OCI-LY1 (cell line): ENCODE measurements around the gene TCF7.

ENCODE experiments used
- H2AFZ ChIP-seq: fragments of 200-600 bp; sonication (generic), shearing (Covaris generic); 2 replicates; pipeline ENCODE4 v1.6.0; 2014; ENCODE audit warnings: antibody characterized with exemption, mild to moderate bottlenecking, low read length
- H3F3A ChIP-seq: fragments of 200-600 bp; sonication (generic), shearing (Covaris generic); 2 replicates; pipeline ENCODE4 v1.6.0; 2014; ENCODE audit warnings: mild to moderate bottlenecking, antibody characterized with exemption, low read length, moderate library complexity; ENCODE audit not compliant: insufficient read depth
- H3K27ac ChIP-seq: fragments of 200-600 bp; sonication (generic); 2 replicates; pipeline ENCODE4 v1.5.1; 2014; ENCODE audit warnings: low read length, mixed run types, mild to moderate bottlenecking, low read depth; ENCODE audit not compliant: poor library complexity, severe bottlenecking
- H3K27me3 ChIP-seq: fragments of 200-600 bp; sonication (generic); 2 replicates; pipeline ENCODE4 v1.6.0; 2014; ENCODE audit warnings: antibody characterized with exemption, mild to moderate bottlenecking, low read length, moderate library complexity; ENCODE audit not compliant: insufficient read depth
- H3K36me3 ChIP-seq: fragments of 200-600 bp; sonication (generic); 2 replicates; pipeline ENCODE4 v1.6.1; 2014; ENCODE audit warnings: mild to moderate bottlenecking, antibody characterized with exemption, low read length, moderate library complexity, mixed read lengths; ENCODE audit not compliant: insufficient read depth
- H3K4me1 ChIP-seq: fragments of 200-600 bp; sonication (generic); 2 replicates; pipeline ENCODE4 v1.5.1; 2014; ENCODE audit warnings: mild to moderate bottlenecking, low read length, moderate library complexity; ENCODE audit not compliant: insufficient read depth, severe bottlenecking
- H3K4me2 ChIP-seq: fragments of 200-600 bp; sonication (generic), shearing (Covaris generic); 2 replicates; pipeline ENCODE4 v1.6.1; 2014; ENCODE audit warnings: low read length
- H3K4me3 ChIP-seq: fragments of 200-600 bp; sonication (generic); 2 replicates; pipeline ENCODE4 v1.5.1; 2014; ENCODE audit warnings: low read length, low read depth, mild to moderate bottlenecking, mixed read lengths; ENCODE audit not compliant: poor library complexity, severe bottlenecking
- H3K79me2 ChIP-seq: fragments of 200-600 bp; shearing (Covaris generic); 2 replicates; pipeline ENCODE4 v1.6.1; 2016; ENCODE audit warnings: mixed run types, low read length, mixed read lengths; ENCODE audit not compliant: insufficient read depth
- H3K9ac ChIP-seq: fragments of 200-600 bp; sonication (generic), shearing (Covaris generic); 2 replicates; pipeline ENCODE4 v1.6.1; 2014; ENCODE audit warnings: mild to moderate bottlenecking, low read length, mixed read lengths
- H3K9me2 ChIP-seq: fragments of 200-600 bp; sonication (generic), shearing (Covaris generic); 2 replicates; pipeline ENCODE4 v1.6.1; 2014; ENCODE audit warnings: low read depth, mild to moderate bottlenecking, low read length, mixed read lengths
- H3K9me3 ChIP-seq: fragments of 200-600 bp; shearing (Covaris generic); 2 replicates; pipeline ENCODE4 v1.6.1; 2014; ENCODE audit warnings: low read length, mixed read lengths
- H4K20me1 ChIP-seq: fragments of 200-600 bp; sonication (generic), shearing (Covaris generic); 2 replicates; pipeline ENCODE4 v1.6.0; 2016; ENCODE audit warnings: mild to moderate bottlenecking, low read length; ENCODE audit not compliant: insufficient read depth
- EZH2 ChIP-seq: fragments of 200-600 bp; sonication (generic), shearing (Covaris generic); IDR thresholded peaks from 2 replicates; pipeline ENCODE4 v1.8.0; 2017; ENCODE audit warnings: borderline replicate concordance, mixed run types, mild to moderate bottlenecking, antibody characterized with exemption, low read length, moderate library complexity, mixed read lengths
- TF ChIP-seq, protein P1 (sequence below): fragments of 200-600 bp; sonication (generic), shearing (Covaris generic); IDR thresholded peaks from 2 replicates; pipeline ENCODE4 v1.5.1; 2017; ENCODE audit warnings: mild to moderate bottlenecking, antibody characterized with exemption, low read length, moderate library complexity, mixed read lengths

The TCF7 gene

DNA sequence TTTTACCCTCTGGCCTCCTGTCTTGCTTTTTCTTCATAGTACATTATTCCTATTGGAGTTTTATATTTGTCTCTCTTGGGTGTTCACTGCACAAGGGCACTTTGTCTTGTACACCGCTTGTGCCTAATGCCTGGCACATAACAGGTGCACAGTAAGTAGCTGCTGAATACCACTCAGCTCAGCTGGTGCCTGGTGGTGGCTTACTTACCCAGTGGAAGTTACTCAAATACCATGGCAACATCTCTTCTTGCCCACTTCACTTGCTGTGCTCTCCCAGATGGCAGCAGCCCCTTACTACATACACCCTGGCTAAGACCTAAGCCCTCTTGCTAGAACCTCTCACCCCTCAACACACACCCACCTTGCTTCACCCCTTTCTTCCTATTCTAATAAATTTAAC lies 73.6 kb downstream of the TCF7 start:
- H2AFZ ChIP-seq, result no peak overlapping the region
- no peaks in the 10 kb centered on the region for H3K4me1 ChIP-seq
- H3K27me3 ChIP-seq, result no peaks in the 10 kb centered on the region
- no peaks in the 10 kb centered on the region for H3K79me2 ChIP-seq
- H3K4me2 ChIP-seq, result no peak overlapping the region
- TF ChIP-seq, protein P1, sequence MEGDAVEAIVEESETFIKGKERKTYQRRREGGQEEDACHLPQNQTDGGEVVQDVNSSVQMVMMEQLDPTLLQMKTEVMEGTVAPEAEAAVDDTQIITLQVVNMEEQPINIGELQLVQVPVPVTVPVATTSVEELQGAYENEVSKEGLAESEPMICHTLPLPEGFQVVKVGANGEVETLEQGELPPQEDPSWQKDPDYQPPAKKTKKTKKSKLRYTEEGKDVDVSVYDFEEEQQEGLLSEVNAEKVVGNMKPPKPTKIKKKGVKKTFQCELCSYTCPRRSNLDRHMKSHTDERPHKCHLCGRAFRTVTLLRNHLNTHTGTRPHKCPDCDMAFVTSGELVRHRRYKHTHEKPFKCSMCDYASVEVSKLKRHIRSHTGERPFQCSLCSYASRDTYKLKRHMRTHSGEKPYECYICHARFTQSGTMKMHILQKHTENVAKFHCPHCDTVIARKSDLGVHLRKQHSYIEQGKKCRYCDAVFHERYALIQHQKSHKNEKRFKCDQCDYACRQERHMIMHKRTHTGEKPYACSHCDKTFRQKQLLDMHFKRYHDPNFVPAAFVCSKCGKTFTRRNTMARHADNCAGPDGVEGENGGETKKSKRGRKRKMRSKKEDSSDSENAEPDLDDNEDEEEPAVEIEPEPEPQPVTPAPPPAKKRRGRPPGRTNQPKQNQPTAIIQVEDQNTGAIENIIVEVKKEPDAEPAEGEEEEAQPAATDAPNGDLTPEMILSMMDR, result no peak
- TF ChIP-seq EZH2, result no peak
- no peak overlapping the region for H3K27ac ChIP-seq
- H3K9me2 ChIP-seq, result no peaks in the 10 kb centered on the region
- no peaks in the 10 kb centered on the region for H3K36me3 ChIP-seq
- H3K9me3 ChIP-seq, result no peaks in the 10 kb centered on the region
- no peak overlapping the region for H3K9ac ChIP-seq
- H3F3A ChIP-seq, result no peaks in the 10 kb centered on the region
- H4K20me1 ChIP-seq, result no peaks in the 10 kb centered on the region
- no peak overlapping the region for H3K4me3 ChIP-seq

DNA sequence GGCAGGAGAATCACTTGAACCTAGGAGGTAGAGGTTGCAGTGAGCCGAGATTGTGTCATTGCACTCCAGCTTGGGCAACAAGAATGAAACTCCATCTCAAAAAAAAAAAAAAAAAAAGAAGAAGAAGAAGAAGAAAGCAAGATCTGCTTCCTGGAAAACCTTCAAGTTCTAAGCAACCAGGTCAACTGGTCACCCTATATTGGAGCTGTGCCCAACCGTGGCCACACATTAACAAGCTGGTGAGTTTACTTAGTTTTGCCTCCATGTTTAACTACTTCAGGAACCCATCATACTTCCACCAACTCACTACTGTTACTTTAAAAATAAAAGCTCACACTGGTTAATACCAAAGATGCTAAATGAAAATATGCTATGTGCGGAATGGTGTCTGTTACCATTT lies 74.5 kb downstream of the TCF7 start:
- no peak overlapping the region for H3K4me2 ChIP-seq
- no peaks in the 10 kb centered on the region for H3K9me3 ChIP-seq
- H3K27ac ChIP-seq, result no peak overlapping the region
- H4K20me1 ChIP-seq, result no peaks in the 10 kb centered on the region
- H3K79me2 ChIP-seq, result no peaks in the 10 kb centered on the region
- H2AFZ ChIP-seq, result no peak overlapping the region
- no peaks in the 10 kb centered on the region for H3K9me2 ChIP-seq
- H3K36me3 ChIP-seq, result 0 out of 2 replicates have a peak, but pooled peaks cover under 1% of the 10 kb centered on the region
- H3K27me3 ChIP-seq, result no peaks in the 10 kb centered on the region
- H3F3A ChIP-seq, result no peaks in the 10 kb centered on the region
- TF ChIP-seq, protein P1, result no peak
- TF ChIP-seq EZH2, result no peak
- no peak overlapping the region for H3K9ac ChIP-seq
- H3K4me3 ChIP-seq, result no peak overlapping the region
- no peaks in the 10 kb centered on the region for H3K4me1 ChIP-seq

GRCh38 chr5:134195666-134196065 lies 81.2 kb downstream of the TCF7 start:
- no peaks in the 10 kb centered on the region for H3K79me2 ChIP-seq
- no peaks in the 10 kb centered on the region for H3K9me2 ChIP-seq
- no peaks in the 10 kb centered on the region for H3K9me3 ChIP-seq
- H3K27ac ChIP-seq, result no peak overlapping the region
- no peaks in the 10 kb centered on the region for H3K27me3 ChIP-seq
- peaks cover 67% of the 10 kb centered on the region for H3K36me3 ChIP-seq
- no peaks in the 10 kb centered on the region for H4K20me1 ChIP-seq
- no peak overlapping the region for H3K9ac ChIP-seq
- H3K4me2 ChIP-seq, result no peak overlapping the region
- H2AFZ ChIP-seq, result no peak overlapping the region
- H3F3A ChIP-seq, result no peaks in the 10 kb centered on the region
- no peaks in the 10 kb centered on the region for H3K4me1 ChIP-seq
- no peak overlapping the region for H3K4me3 ChIP-seq
- no peak for TF ChIP-seq EZH2
